Esophagus squamous epithelium (tissue), 4 donors: ENCODE data around the gene SDK2.

Source experiments
- CTCF ChIP-seq, 6 experiments: fragments of 450-650 bp in 4 of 6; fragments of 200-600 bp in 2 of 6; sonication (generic) in 2 of 6; IDR thresholded peaks; one replicate each; pipeline ENCODE4 v1.5.1; 2016 to 2019; ENCODE audit warnings: antibody characterized with exemption in 6 of 6, mild to moderate bottlenecking in 4 of 6, moderate library complexity in 4 of 6
- POLR2A ChIP-seq, 4 donors: fragments of 450-650 bp; IDR thresholded peaks; one replicate each; pipeline ENCODE4 v1.6.1; 2017; ENCODE audit warnings: antibody characterized with exemption in 4 of 4, mild to moderate bottlenecking in 4 of 4, moderate library complexity in 3 of 4

- TF ChIP-seq CTCF (IDR thresholded peaks at IDR 0.05) (no peak), POLR2A (IDR thresholded peaks at IDR 0.05) (no peak)
Measured at GRCh38 chr17:73480740-73481139, 163.5 kb downstream of the SDK2 start.
